Limb (tissue), 2 donors: Measurements from ENCODE around the gene ADAMTS16.

Experiments used
- DNase-seq, 2 donors: peaks; one replicate each; pipeline ENCODE4 v3.0.0-alpha.2; 2016; ENCODE audit errors: extremely low spot score in 2 of 2

Gene ADAMTS16

DNA sequence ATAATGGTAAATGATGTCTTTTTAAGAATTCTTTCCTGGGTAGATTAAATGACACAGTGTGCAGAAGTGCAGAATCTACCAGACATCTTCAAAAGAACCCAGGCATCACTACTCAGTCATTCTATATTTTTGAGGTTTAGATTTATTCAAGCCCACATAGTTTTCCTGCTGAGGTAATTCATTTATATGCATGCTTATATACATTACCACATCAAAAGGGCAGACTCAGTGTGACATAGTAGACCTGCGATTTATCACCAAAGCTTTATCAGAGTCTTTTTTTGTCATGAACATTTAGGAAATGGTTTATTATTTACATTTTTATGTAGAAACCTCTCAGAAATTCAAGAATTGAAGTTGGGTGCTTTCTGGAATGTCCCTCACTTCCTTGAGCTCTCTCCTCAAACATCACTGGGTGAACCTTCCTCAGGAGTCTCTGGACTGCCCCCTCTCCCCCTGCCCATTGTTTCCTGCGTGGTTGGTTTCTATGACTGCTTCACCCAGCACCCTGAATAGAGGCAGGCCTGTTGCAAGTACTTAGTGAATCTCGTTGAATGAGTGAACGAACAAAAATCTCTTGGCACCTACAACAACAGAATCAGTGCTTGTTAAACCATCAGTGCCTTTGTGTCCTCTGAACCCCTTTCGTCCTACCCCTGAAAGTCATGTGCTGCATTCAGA, 42.5 kb downstream of the ADAMTS16 start:
- DNase-seq = no peak

DNA sequence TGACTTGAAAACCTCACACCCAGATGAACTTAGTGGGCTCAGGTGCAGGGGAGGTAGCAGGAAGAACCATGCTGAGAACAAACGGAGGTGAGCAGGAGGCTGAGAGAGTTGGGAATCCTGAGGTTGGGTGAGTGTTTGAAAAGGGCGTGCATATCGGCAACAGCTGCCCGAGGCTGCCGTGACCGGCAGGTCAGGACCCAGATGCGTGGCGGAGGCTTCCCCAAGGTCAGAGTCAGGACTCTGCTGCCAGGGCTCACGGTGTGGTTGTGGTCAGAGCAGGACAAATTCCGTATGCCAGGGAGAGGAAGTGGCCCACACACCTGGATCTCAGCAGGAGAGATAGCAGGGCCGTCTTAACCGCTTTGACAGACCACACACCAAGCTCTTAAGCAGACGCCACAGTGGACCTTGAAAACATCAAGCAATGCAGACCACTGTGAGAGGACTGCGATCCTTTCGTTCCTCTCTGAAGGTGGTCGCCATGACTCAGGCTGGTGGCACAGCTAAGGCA, 43.1 kb downstream of the ADAMTS16 start:
- no peak for DNase-seq

DNA sequence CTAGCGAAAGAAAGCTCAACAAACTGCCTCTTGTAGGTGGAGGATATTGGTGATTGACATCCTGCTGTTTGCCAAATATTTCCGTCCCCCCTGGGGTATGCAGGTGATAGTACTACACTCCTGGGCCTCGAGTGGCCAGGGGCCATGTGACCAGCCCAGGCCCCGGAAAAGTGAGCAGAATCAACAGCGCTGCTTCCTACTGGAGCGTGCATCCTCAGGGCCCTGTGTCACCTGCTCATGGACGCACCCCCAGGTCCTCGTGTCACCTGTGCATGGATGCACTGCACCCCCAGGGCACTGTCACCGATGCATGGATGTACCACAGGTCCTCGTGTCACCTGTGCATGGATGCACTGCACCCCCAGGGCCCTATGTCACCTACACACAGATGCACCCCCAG, 43.8 kb downstream of the ADAMTS16 start:
- DNase-seq = no peak

DNA sequence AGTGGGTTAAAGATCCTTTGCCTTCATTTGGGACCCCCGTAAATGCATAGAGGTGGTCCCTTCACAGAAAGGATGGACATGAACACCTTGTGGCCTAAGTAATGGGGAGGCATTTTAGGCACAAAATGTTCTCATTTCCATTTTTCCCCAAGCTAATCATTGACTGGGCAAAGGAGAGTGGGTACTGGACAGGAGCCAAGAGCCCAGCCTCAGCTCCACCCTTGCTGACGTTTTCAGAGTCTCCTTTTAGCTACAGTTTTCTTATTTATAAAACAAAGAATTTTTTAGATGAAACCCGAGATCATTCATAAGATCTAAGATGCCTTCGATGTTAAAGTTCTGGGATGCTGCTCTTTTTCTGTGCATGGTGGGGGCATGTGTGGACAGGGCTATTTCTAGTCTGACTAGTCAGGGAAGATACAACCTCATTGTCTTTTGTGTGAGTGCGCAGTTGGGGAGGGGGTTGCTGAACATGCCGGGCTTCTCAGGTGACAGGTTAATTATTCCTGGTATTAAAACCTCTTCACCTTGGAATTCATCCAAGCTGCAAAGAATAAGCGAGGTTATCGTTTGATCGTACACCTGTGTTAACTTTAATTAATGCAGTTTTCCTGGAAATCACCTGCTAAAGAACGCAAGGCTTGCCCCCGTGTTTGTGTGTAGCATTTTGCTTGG, 48.4 kb downstream of the ADAMTS16 start:
- DNase-seq = no peak

DNA sequence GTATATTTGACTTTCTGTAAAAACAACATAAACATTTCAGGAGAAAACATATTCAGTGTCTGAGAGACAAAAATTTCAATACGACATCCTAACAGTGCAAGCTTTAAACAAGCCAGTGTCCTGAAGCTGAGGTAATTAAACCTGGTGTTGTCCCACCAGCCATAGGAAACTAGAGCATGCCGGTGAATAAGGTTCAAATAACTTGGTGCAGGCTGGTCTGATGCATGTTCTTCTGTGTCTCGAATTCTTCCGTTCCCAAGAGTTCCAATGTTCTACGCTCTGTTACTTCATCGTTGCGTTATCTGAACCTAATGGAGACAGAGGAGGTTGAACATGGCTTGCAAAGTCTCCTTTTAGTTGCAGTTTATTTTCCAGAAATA, 48.9 kb downstream of the ADAMTS16 start:
- no peak for DNase-seq

DNA sequence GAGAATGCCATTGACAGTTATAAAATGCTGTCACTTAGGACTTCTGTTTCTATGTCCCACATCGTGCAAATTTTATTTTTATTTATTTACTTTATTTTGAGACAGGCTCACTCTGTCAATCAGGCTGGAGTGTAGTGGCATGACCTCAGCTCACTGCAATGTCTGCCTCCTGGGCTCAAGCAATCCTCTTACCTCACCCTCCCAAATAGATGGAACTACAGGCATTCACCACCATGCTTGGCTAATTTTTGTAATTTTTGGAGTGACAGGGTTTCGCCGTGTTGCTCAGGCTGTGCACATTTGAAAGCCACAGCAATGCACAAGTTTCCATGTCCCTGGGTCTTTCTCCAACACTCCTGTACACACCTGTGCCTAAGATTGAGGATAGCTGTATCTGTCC, 51.8 kb downstream of the ADAMTS16 start:
- DNase-seq = no peak

DNA sequence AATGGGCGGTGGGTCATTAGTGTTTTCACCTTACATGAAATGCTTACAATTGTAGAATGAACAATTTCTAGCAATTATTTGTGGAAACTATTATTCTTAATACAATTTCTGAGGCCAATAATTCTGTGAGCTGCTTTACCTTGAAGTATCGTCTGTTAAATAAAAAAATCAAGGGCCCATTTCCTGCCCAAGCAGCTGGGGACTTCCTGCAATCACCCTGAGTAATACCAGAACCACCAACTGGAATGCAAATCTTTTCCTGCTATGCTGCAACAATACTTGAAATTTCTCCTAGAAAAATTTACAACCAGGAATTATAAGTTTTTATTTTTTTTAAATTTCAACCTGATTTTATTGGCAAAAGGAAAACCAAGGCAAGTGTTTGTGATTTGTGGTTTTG, 52.6 kb downstream of the ADAMTS16 start:
- no peak for DNase-seq

DNA sequence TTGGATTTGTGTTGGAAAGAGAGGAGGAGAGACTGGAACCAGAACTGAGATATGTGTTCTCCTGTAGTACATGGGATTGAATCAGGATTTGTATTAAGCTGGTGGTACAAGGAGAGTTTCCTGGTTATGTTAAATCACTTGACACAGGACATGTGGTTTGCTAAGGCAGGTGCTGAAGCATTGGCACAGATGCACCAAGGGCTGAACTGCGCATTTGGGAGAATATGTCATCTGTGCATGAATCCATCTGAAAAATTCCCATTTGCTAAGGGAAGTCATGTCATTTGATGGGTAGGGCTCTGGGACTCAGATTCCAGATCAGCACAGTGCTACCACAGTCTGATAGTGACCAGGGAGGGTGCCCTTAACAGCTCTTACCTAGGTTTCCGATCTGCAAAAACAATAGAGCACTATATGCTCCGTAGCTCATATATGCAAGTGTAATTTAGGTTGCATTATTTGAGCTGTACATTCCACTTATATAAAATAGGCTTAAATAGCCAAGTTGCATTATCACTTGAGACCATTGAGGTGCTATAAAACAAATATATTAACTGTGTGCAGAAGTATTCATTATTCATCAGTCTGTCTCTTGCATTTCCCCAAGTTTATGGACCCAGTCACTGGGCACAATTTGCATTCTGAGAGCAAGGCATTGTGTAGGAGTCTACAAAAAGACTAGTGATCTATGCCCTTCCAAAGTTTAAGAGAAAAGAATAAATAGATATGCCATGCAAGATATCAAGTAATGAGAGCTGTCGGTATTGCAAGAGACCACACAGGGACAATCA, 55.2 kb downstream of the ADAMTS16 start:
- no peak for DNase-seq

DNA sequence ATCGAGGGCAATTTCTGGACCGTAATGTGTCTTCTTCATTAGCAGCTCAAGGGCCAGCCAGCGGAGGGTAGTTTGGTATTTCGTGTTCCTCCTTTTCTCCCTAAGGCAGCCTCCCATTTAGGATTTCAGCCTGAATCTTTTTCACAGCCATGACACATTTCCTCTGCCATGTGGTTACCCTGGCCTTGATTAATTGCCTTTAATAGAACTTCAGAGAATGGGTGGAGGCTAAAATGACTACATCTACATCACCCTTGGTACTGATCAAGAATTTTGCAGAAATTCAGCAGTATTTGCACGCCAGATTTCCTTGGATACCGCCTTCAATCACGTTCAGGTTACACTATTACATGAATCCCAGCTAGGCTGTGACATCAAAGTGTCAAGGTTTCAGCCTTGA, 58.0 kb downstream of the ADAMTS16 start:
- no peak for DNase-seq

DNA sequence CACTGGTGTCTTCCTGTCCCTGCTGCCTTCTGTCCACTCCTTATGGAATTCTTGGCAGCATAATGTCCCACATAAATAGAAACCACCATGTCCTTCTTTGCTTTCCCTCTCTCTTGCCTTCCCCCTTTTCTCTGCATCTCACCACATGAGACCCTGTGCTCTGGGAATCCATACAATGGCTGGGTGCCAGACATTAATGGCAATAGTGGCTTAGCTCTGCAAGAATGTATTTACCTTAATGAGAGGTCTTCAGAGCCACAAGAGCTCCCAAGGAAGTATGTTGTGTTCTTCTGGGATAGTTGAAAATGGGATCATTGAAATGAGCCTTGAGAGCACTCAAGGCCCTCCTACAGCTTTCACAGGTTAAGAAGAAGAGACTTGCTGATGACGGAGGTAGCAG, 58.7 kb downstream of the ADAMTS16 start:
- no peak for DNase-seq

DNA sequence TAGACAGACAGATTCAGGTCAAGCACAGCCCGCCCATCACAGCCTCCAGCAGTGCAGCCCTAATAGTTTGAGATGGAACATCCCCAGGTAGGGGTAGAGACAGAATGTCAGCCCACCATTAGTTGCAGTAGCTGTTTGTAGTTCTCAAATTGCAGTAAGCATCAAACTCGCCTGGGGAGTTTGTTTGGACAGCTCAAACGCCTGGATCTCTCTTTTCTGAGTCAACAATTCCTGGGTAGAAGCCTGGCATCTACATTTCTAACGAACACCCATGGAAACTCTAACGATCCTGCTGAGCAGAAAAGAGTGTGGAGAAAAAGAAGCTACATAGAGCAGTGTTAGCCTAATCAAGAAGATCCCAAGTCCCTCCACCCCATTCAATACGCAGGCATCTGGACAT, 59.4 kb downstream of the ADAMTS16 start:
- no peak for DNase-seq

DNA sequence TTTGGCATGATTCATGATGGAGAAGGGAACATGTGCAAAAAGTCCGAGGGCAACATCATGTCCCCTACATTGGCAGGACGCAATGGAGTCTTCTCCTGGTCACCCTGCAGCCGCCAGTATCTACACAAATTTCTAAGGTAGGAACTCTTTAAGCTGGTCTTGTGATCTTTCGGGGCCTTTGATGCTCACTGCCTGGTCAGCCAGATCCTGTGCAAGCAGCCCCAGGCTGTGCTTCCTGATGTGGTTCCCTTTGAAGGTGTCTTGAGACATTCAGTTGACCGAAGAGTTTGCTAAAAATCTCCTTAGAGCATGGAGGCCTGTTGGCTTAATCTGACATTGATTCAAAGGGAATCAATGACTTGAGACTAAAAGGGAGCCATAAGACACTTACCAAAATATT, 60.0 kb downstream of the ADAMTS16 start:
- no peak for DNase-seq

DNA sequence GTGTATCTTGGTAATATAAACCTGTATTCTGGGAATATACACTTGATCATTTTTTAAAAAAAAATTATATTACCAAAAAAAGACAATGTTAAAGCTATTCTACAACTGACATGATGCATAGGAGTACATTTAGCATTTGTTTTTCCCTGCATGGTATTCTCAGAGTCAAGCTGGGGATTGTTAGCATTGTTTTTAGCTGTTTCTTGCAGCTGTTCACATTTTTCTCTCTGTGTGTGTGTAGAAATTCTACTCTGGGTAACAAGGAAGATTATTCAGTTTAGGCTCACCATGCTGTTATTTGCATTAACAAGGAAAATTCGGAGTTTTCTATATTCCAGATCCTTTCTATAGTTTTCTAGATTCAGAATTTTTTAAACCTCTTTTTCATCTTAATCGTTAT, 62.2 kb downstream of the ADAMTS16 start:
- DNase-seq = peak in 1 of 2 donors; percentile 45

DNA sequence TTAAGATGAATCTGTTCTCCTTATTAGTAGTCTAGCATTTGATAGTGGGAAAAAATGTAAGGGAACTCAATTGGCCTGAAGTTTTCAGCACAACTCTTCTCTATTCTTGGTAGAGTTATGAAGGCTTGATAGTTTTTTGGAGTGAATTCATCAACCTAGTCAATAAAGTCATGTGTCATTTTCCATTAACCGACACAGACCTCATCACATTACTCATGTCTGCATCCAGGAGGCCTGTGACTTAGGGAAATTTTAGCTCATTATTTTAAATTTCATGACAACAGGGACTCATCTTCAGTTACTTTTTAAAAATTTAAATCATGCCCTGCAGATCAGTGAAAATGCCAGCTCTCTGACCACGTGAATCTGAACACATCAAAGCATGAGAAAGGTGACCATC, 63.3 kb downstream of the ADAMTS16 start:
- DNase-seq = no peak

DNA sequence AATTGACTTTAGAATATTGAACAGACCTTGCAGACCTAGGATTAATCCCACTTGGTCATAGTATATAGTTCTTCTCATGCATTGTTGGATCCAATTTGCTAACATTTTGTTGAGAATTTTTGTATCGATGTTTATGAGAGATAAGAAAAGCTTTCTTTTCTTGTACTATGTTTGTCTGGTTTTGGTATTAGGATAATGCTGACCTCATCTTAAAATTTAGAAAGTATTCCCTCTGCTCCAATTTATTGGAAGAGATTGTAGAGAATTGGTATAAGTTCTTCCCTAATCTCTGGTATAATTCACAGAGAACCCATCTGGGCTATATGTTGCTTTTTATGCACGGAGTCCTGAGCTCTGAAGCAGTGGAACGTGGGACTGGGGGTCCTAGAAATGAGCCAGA, 67.7 kb downstream of the ADAMTS16 start:
- no peak for DNase-seq

DNA sequence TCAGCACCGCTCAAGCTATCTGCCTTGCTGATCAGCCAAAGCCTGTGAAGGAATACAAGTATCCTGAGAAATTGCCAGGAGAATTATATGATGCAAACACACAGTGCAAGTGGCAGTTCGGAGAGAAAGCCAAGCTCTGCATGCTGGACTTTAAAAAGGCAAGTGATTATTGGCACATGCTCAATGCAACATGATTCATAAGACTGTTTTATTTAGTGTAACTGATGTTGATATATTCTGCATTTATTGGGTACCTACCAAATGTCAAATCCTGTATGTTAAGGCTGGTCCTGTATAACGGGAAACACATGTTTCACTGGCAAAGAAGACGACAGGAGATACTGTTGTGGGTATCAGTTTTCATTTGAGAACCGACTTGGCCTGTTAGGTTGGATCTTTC, 69.0 kb downstream of the ADAMTS16 start:
- DNase-seq = peak in 1 of 2 donors; percentile 36

DNA sequence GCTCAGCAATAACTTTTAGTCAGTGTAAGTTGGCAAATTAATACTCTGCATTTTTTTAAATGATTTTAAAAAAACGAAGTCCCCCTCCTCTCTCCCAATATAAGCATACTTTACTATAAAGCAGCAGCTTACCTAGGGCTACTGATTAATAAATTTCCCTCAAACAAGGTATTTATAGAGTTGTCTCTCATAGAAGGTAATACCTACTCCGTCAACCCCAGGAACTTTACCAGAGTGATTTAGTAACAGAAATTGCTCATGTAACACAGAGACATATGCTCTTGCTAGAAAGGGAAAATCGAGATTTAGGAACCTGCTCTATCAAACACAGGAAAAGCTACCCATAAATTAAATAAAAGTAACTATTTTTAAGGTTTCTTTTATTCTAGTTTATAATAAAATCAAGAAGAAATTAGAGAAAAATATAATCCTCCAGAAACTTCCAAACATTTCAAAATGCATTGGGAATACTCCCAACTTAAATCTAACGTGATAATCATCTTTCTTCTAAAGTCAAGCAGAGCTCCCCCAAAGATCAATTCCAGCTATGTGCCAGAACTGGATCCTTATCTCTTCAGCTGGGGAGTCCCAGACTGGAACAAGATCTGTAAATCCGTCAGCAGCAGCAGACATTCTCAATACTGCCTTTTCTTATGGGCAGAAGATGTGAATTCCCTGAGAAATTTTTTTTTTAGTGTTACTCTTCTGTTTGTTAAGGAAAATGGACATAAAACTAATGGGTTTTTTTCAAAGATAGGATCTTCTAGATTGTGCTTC, 69.6 kb downstream of the ADAMTS16 start:
- no peak for DNase-seq

DNA sequence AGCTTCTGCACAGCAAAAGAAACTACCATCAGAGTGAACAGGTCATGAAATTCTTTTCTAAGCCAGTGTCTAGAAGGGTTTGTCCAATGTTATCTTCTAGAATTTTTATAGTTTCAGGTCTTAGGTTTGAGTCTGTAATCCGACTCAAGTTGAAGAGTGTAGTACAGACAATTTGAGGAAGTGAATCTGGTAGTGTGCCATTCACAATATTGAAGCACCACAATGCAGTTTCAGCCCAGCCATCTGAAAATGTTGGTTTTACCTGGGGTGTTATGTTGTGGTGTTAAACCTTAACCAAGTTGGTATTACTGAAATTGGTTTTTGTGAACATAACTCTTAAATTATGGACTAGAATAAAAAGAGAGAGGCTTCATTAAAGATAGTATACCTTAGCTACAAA, 77.2 kb downstream of the ADAMTS16 start:
- DNase-seq = no peak

DNA sequence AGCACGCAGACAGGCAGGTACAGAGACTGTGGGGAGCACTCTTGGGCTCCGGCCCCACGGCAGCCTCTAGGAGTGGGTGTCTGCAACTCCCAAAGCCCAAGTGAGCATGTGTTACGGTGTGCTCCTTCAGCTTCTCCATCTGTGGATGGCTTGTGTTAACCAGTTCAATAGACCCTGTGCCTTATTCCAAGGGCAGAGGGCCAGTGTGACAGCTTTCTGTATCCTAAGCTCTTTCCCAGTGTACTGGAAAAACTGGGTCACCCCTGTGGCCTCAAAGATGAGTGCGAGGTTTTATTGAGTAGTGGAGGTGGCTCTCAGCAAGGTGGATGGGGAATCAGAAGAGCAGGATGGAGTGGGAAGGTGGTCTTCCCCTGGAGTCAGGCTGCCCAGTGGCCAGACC, 78.3 kb downstream of the ADAMTS16 start:
- DNase-seq = no peak

DNA sequence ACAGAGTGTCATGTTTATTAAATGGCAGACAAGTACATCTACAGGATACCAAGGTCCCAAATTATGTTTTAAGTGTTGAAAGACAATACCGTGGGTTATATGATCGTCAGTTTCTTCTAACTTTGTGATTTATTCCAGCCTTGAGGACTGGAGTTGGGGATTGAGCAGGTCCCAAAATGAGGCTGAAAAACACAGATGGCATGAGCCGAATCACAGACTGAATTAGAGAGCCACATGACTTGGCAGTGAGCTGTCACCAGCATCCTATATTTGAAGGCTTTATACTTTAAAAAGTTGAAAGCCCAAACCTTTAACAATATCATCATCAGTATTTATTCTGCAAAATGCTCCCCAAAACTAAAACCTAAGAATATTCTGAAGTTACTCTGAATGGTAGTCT, 79.4 kb downstream of the ADAMTS16 start:
- no peak for DNase-seq

DNA sequence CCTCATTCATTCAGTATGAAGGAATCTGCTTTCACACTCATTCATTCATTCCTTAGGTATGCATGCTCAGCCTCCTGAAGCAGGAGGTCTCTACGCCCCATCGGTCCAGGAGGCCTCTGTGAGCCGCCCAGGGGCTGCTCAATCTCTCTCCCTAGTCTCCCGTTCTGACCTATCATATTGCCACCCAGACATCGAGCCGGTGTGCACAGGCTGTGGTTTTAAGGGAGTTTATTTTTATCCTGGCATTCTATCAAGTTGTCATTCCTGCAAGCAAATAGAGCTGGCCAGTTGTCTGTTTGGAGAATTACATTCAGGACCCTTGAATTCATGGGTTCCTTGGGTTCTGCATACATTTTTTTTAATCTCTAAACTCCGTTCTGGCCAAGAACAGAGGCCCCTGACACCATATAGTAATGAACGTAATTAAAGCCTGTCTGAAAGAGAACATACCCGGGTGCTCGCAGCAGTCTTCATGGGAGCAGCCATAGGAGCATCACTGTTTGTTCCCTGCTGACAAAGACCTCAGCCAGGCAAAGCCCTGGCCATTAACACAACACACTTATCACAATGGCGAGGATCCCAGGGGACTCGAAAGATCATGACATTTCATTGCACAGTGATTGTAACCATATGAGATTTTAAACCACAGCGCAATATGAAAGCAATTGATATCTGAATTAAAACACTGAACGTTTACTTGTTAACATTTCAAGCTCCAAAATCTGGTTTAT, 80.9 kb downstream of the ADAMTS16 start:
- no peak for DNase-seq
